Calu3 (cell line): ENCODE data around the gene CDH4. TPM values are rescaled to one million over a fixed set of nuclear protein-coding genes. Genes with fewer than 3 reads are reported as not detected.

Experiments used
- BruUV-seq: library from RNA; stranded (reverse); fragments of 400-500 nt; replicated peaks from 2 replicates; lab custom pipeline; 2021; lab: Mats Ljungman, UMichigan
- CTCF ChIA-PET: fragments of 300-600 bp; sonication (Branson Sonifier 250); formaldehyde crosslinking; loops from one replicate; lab custom pipeline; 2022; ENCODE audit warnings: antibody characterized with exemption; lab: Charles Lee
- DNase-seq: peaks from one replicate; pipeline ENCODE4 v3.0.0; 2022
- H3K27ac Mint-ChIP-seq: one replicate; pipeline ENCODE4 v1.8.0; 2022; ENCODE audit warnings: mixed read lengths; ENCODE audit not compliant: unreplicated experiment
- H3K27me3 Mint-ChIP-seq: one replicate; pipeline ENCODE4 v1.8.0; 2022; ENCODE audit warnings: mixed read lengths; ENCODE audit not compliant: unreplicated experiment
- H3K36me3 Mint-ChIP-seq: one replicate; pipeline ENCODE4 v1.8.0; 2022; ENCODE audit warnings: mild to moderate bottlenecking, moderate library complexity, mixed read lengths; ENCODE audit not compliant: insufficient read depth, unreplicated experiment
- H3K4me1 Mint-ChIP-seq: one replicate; pipeline ENCODE4 v1.8.0; 2022; ENCODE audit warnings: mild to moderate bottlenecking, low read depth, mixed read lengths; ENCODE audit not compliant: unreplicated experiment
- H3K4me3 Mint-ChIP-seq: one replicate; pipeline ENCODE4 v1.8.0; 2022; ENCODE audit warnings: mild to moderate bottlenecking, low read depth, moderate library complexity, mixed read lengths; ENCODE audit not compliant: unreplicated experiment
- H3K9me3 Mint-ChIP-seq: one replicate; pipeline ENCODE4 v1.8.0; 2022; ENCODE audit warnings: low read depth, mixed read lengths; ENCODE audit not compliant: unreplicated experiment
- CTCF ChIP-seq: fragments of 200-600 bp; IDR thresholded peaks from one replicate; pipeline ENCODE4 v1.8.0; 2022; ENCODE audit warnings: antibody characterized with exemption; ENCODE audit not compliant: unreplicated experiment
- intact Hi-C: fragments of 100-400 bp; cut with micrococcal nuclease; formaldehyde crosslinking; loops from one replicate; pipeline ENCODE4 v1.10.0; 2022; ENCODE audit not compliant: unreplicated experiment
- total RNA-seq: library from RNA; stranded (reverse); gene quantifications from 2 replicates; pipeline ENCODE4 v1.2.3, GENCODE V29; 2022

CDH4 gene
- total RNA-seq, 1 experiment from 2014 or later: not detected

- intact Hi-C loops: no loop called here
- peaks cover 21% of the 10 kb centered on the region for H3K27me3 Mint-ChIP-seq
- CTCF ChIA-PET: no interaction called here
Measured at GRCh38 chr20:61861054-61861841, 609.2 kb downstream of the CDH4 start.

GRCh38 chr20:61861858-61862257 lies 609.8 kb downstream of the CDH4 start:
- H3K4me1 Mint-ChIP-seq: no peaks in the 10 kb centered on the region
- H3K9me3 Mint-ChIP-seq: peaks cover 3% of the 10 kb centered on the region
- intact Hi-C loops: no loop called here
- H3K36me3 Mint-ChIP-seq: no peaks in the 10 kb centered on the region
- TF ChIP-seq CTCF: no peak
- H3K27ac Mint-ChIP-seq: no peak overlapping the region
- CTCF ChIA-PET: no interaction called here
- no TSS peak for BruUV-seq
- no peak for DNase-seq
- H3K4me3 Mint-ChIP-seq: no peak overlapping the region
- H3K27me3 Mint-ChIP-seq: peaks cover 27% of the 10 kb centered on the region

More at GRCh38 chr20:61861054-61861841, 609.2 kb downstream of the CDH4 start:
- no peak for DNase-seq
- no peaks in the 10 kb centered on the region for H3K36me3 Mint-ChIP-seq
- peaks cover 3% of the 10 kb centered on the region for H3K9me3 Mint-ChIP-seq
- no peak overlapping the region for H3K27ac Mint-ChIP-seq
- H3K4me1 Mint-ChIP-seq: no peaks in the 10 kb centered on the region
- no peak overlapping the region for H3K4me3 Mint-ChIP-seq
- no peak for TF ChIP-seq CTCF
- BruUV-seq: no TSS peak

- Mint-ChIP-seq H3K4me3 (no peak overlapping the region), H3K36me3 (no peaks in the 10 kb centered on the region), H3K27me3 (peaks cover 37% of the 10 kb centered on the region), H3K9me3 (peaks cover 3% of the 10 kb centered on the region), H3K4me1 (no peaks in the 10 kb centered on the region), H3K27ac (no peak overlapping the region)
- TF ChIP-seq CTCF: no peak
- BruUV-seq: no TSS peak
- CTCF ChIA-PET: no interaction called here
- no peak for DNase-seq
- intact Hi-C loops: no loop called here
Measured at GRCh38 chr20:61862881-61863280, 610.8 kb downstream of the CDH4 start.

GRCh38 chr20:61864481-61864880 lies 612.4 kb downstream of the CDH4 start:
- no peaks in the 10 kb centered on the region for H3K4me1 Mint-ChIP-seq
- H3K27me3 Mint-ChIP-seq: peaks cover 53% of the 10 kb centered on the region
- no TSS peak for BruUV-seq
- H3K9me3 Mint-ChIP-seq: peaks cover 3% of the 10 kb centered on the region
- no peaks in the 10 kb centered on the region for H3K36me3 Mint-ChIP-seq
- no peak for DNase-seq
- H3K27ac Mint-ChIP-seq: no peak overlapping the region
- CTCF ChIA-PET: no interaction called here
- no peak for TF ChIP-seq CTCF
- intact Hi-C loops: no loop called here
- H3K4me3 Mint-ChIP-seq: no peak overlapping the region
